Inflammatory macrophage treated with lipopolysaccharide for 1 hour (primary cell): ENCODE data around the gene COL24A1.
A peak's percentile ranks its signal among the peaks of the same experiment; 100 is the strongest.

Experiments
- DNase-seq, 2 donors: peaks; one replicate each; pipeline ENCODE4 v3.0.0-alpha.2; 2020 to 2022

The COL24A1 gene

GRCh38 chr1:86156566-86157455 lies at the start of gene COL24A1:
TSS of gene COL24A1 (minus strand) at chr1:86156772. CDS start at chr1:86156396, 376 bp downstream.
- peak in 1 of 2 donors; percentile 23 for DNase-seq

GRCh38 chr1:86205741-86206140 lies 49.2 kb upstream of the COL24A1 start:
- no peak for DNase-seq

GRCh38 chr1:86202552-86203340 lies 46.2 kb upstream of the COL24A1 start:
- DNase-seq: no peak

GRCh38 chr1:86201311-86201710 lies 44.7 kb upstream of the COL24A1 start:
- DNase-seq: no peak

GRCh38 chr1:86200901-86201300 lies 44.3 kb upstream of the COL24A1 start:
- no peak for DNase-seq

GRCh38 chr1:86197206-86197855 lies 40.8 kb upstream of the COL24A1 start:
- DNase-seq: no peak

GRCh38 chr1:86195281-86195680 lies 38.7 kb upstream of the COL24A1 start:
- DNase-seq: no peak

- no peak for DNase-seq
Observed at GRCh38 chr1:86194491-86195034, 38.0 kb upstream of the COL24A1 start.

- DNase-seq: no peak
Observed at GRCh38 chr1:86192417-86192816, 35.8 kb upstream of the COL24A1 start.

- DNase-seq: no peak
Observed at GRCh38 chr1:86191958-86192357, 35.4 kb upstream of the COL24A1 start.

- no peak for DNase-seq
Observed at GRCh38 chr1:86190873-86191272, 34.3 kb upstream of the COL24A1 start.

GRCh38 chr1:86184426-86184825 lies 27.9 kb upstream of the COL24A1 start:
- no peak for DNase-seq

- DNase-seq: no peak
Observed at GRCh38 chr1:86183810-86184209, 27.2 kb upstream of the COL24A1 start.

GRCh38 chr1:86176226-86176625 lies 19.7 kb upstream of the COL24A1 start:
- DNase-seq: no peak

- no peak for DNase-seq
Observed at GRCh38 chr1:86175756-86176155, 19.2 kb upstream of the COL24A1 start.

- no peak for DNase-seq
Observed at GRCh38 chr1:86169625-86170024, 13.1 kb upstream of the COL24A1 start.

- DNase-seq: no peak
Observed at GRCh38 chr1:86159800-86160199, 3.2 kb upstream of the COL24A1 start.

GRCh38 chr1:86155807-86156565 lies 586 bp downstream of the COL24A1 start:
- DNase-seq: no peak

- DNase-seq: no peak
Observed at GRCh38 chr1:86155051-86155806, 1.3 kb downstream of the COL24A1 start.

- DNase-seq: no peak
Observed at GRCh38 chr1:86154571-86155050, 2.0 kb downstream of the COL24A1 start.

- peak; percentile 56 to 60 for DNase-seq
Observed at GRCh38 chr1:86153836-86154235, 2.7 kb downstream of the COL24A1 start.
